ENCODE measurements around the gene TMEM231.
"Not testable (repeated sequence)": the region's sequence is repeated elsewhere in the genome, so short reads cannot be mapped to it uniquely, and the experiment has no call there.

The TMEM231 gene

DNA sequence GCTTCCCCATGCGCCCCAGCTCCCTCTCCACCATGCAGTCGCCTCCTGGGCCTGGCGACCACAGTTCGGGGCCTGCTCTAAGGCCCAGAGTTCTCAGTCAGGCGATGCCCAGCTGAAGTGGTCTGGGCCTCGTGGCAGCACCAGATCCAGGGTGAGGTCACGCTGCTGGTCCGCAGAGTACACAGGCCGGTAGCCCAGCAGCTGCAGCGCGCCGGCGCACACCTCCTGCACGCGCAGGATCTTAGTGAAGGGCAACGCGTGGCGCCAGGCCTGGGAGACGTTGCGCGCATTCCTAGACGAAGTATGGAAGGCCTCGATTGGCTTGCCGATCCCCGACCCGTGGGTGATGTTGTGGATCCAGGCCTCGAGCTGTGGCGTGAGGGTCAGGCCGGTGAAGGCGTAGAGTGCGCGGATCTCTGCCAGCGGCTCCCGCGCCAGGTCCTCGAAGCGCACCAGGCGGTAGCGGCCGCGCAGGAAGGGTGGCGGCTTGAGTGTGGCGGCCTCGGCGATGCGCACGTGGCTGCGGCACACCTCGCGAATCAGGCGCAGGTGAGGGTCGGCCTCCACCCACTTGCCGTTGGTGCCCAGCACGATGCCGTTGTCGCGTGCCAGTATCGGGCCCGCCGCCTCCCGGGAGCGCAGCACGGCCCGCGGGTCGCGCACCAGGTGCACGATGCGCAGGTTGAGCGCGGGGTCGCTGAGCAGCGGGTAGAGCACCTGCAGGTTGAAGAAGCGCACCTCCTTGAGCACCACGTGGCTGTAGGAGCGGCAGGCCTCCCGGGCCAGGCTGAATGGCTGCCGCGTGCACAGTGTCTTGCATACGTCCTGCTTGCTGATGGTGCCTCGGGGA is 26.8 kb downstream of the TMEM231 start:
- DNase-seq (ENCODE audit: low read depth): no peak
- no peak for TF ChIP-seq CTCF (conservative IDR thresholded peaks at IDR 0.05; ENCODE audit: low read length)
- no peak overlapping the region for H3K4me3 ChIP-seq (ENCODE audit: low read length)

DNA sequence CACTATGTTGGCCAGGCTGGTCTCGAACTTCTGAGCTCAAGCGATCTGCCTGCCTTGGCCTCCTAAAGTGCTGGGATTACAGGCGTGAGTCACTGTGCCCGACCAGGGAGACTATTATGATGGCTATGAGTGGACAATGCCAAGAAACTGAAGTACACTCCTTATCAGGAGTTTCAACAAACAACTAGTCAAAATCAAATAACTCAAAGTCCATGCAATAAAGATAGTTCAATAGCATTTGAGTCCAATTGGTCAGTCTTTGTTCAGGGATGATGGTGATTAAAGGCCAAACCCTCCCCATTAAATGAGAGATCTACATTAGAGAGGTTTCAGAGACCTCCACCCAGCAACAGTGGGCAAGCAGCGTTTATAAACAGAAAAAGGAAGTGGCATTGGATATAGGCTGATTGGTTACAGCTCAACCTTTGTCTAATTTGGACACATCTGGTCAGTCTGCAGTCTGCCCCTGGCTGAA is 28.2 kb downstream of the TMEM231 start:
- TF ChIP-seq CTCF (conservative IDR thresholded peaks at IDR 0.05; ENCODE audit: low read length): no peak
- no peak overlapping the region for H3K4me3 ChIP-seq (ENCODE audit: low read length)
- DNase-seq (ENCODE audit: low read depth): no peak

DNA sequence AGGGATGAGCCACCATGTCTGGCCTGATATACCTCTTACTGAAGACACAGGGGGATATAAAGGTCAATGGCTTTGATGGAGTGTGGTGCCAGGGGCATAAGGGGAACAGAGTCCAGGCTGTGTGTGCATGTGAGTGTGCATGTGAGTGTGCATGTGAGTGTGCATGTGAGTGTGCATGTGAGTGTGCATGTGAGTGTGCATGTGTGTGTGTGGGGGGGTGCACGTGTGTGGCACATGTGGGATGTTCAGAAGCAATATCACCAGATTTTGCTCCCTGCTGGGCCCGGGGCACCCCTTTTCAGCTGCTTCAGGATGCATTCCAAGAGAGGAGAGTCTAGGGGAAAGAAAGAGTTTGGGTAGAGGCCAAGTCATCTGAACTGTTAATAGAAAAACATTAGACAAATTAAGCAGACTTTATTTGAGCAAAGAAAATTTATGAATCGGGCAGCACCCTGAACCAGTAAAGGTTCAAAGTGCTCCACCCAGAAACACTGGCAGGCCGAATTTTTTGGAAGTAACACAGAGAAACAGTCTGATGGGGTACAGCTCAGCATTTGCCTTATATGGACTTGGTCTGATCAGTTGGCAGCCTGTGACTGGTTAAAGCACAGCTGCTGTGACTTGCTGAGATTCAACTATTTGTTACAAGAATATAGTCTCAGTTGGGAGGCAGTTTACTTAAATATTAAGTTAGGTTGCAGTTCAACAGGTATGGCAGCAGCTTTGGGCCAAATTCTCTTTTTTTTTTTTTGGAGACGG is 29.8 kb downstream of the TMEM231 start:
- H3K4me3 ChIP-seq (ENCODE audit: low read length): no peak overlapping the region
- no peak for DNase-seq (ENCODE audit: low read depth)
- no peak for TF ChIP-seq CTCF (conservative IDR thresholded peaks at IDR 0.05; ENCODE audit: low read length)

DNA sequence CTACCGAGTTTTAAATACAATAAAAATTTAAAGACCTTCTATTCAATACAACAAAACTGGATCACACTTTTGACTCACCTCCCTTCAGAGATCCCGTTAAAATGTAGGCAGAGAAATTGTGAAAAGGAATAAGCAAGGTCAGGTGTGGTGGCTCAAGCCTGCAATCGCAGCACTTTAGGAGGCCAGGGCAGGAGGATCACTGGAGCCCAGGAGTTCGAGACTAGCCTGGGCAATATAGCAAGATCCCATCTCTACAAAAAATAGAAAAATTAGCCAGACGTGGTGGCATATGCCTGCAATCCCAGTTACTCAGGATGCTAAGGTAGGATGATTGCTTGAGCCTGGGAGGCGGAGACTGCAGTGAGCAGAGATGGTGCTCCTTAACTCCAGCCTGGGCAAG is 36.9 kb downstream of the TMEM231 start:
- TF ChIP-seq CTCF (conservative IDR thresholded peaks at IDR 0.05; ENCODE audit: low read length): no peak
- no peak overlapping the region for H3K4me3 ChIP-seq (ENCODE audit: low read length)
- DNase-seq (ENCODE audit: low read depth): no peak

GRCh38 chr16:75516189-75516966 is 39.7 kb downstream of the TMEM231 start:
- peak overlapping the region; percentile 78 for H3K4me3 ChIP-seq (ENCODE audit: low read length)
- not testable (repeated sequence) for DNase-seq (ENCODE audit: low read depth)

DNA sequence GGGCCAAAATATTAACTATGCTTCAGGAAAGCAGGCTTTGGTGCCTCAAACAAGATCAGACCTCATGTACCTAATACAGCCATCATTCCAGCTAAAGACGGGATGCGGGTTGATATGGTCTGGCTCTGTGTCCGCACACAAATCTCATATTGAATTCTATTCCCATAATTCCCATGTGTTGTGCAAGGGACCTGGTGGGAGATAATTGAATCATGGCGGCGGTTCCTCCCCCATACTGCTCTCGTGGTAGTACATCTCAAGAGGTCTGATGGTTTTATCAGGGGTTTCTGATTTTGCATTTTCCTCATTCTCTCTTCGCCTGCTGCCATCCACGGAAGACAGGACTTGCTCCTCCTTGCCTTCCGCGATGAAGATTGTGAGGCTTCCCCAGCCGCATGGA is 41.8 kb downstream of the TMEM231 start:
- no peak for DNase-seq (ENCODE audit: low read depth)
- TF ChIP-seq CTCF (conservative IDR thresholded peaks at IDR 0.05; ENCODE audit: low read length): no peak

DNA sequence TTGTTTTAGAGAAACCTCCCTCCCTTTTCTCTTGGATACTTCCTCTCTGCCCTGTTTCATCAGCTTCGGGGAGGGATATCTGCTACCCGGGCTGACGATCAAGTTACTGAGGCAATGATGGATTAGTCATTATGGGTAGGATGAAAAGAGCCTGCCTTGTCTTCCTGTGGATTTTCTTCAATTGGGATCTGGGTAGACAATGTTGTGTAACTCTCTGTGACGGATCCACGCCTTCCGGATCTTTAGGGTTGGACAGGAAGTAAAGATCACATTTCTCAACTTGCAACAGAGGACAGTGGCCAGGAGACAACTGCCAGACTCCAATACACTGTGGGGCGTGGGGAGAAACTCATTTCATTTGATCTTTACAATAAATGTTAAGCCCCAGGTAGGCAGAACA is 49.5 kb downstream of the TMEM231 start:
- DNase-seq (ENCODE audit: low read depth): peak; percentile 91
- no peak for TF ChIP-seq CTCF (conservative IDR thresholded peaks at IDR 0.05; ENCODE audit: low read length)
- no peak overlapping the region for H3K4me3 ChIP-seq (ENCODE audit: low read length)

More for the DNA sequence above, 41.8 kb downstream of the TMEM231 start:
- no peak overlapping the region for H3K4me3 ChIP-seq (ENCODE audit: low read length)

Measured in AG10803 (cell line).